A549 (cell line): ENCODE data around the gene MEN1.

ENCODE experiments used
- CTCF ChIP-seq: fragments of >200 bp; sonication (Bioruptor Twin); formaldehyde crosslinking; IDR thresholded peaks from 3 replicates; pipeline ENCODE4 v1.5.1; 2016
- EP300 ChIP-seq, 2 experiments: fragments of >200 bp; sonication (Bioruptor Twin); formaldehyde crosslinking; IDR thresholded peaks; 2 replicates in 1 of 2; 3 replicates in 1 of 2; pipeline ENCODE4 v1.6.1; 2016 to 2017
- PBX3 ChIP-seq: IDR thresholded peaks from 2 replicates; pipeline ENCODE4 v1.6.1; 2012
- PHF8 ChIP-seq: fragments of 200-600 bp; sonication (generic); IDR thresholded peaks from 2 replicates; pipeline ENCODE4 v1.6.1; 2016; ENCODE audit warnings: low read depth, mild to moderate bottlenecking, antibody characterized with exemption, moderate library complexity, borderline replicate concordance
- POLR2A ChIP-seq: IDR thresholded peaks from 2 replicates; pipeline ENCODE4 v1.6.1; 2012; ENCODE audit warnings: mild to moderate bottlenecking, low read length
- POLR2AphosphoS2 ChIP-seq: conservative IDR thresholded peaks from 2 replicates; pipeline ENCODE4 v1.6.1; 2012; ENCODE audit warnings: low read length, improper control_type of control experiment, inconsistent platforms
- RCOR1 ChIP-seq: fragments of 150-350 bp; IDR thresholded peaks from 2 replicates; pipeline ENCODE4 v1.6.1; 2014; ENCODE audit warnings: antibody characterized with exemption, low read length, low read depth
- RFX5 ChIP-seq: fragments of 450-650 bp; IDR thresholded peaks from 2 replicates; pipeline ENCODE4 v1.7.1; 2014; ENCODE audit warnings: antibody characterized with exemption, mild to moderate bottlenecking, moderate library complexity
- RNF2 ChIP-seq: fragments of 200-600 bp; sonication (generic); IDR thresholded peaks from 2 replicates; pipeline ENCODE4 v1.6.1; 2016; ENCODE audit warnings: low read depth, mild to moderate bottlenecking, antibody characterized with exemption, moderate library complexity, borderline replicate concordance
- ZSCAN20 ChIP-seq: fragments of 250-450 bp; sonication (Bioruptor Pico); IDR thresholded peaks from 2 replicates; pipeline ENCODE4 v1.8.0; 2022; ENCODE audit warnings: mild to moderate bottlenecking, moderate library complexity

- TF ChIP-seq CTCF = no peak
- TF ChIP-seq ZSCAN20 (CRISPR knock-in tag) = no peak
- no peak for TF ChIP-seq PBX3
- no peak for TF ChIP-seq RCOR1
- no peak for TF ChIP-seq POLR2A
- TF ChIP-seq POLR2AphosphoS2 = no peak
- no peak for TF ChIP-seq RFX5
- no peak for TF ChIP-seq PHF8
- TF ChIP-seq EP300 (IDR thresholded peaks at IDR 0.05) = no peak
- no peak for TF ChIP-seq RNF2
Observed at GRCh38 chr11:64757549-64758329, 52.6 kb downstream of the MEN1 start.
